Activated T-helper 2 cell treated with anti-CD3 and anti-CD28 coated beads, Interferon-gamma antibody, Interleukin-2, Interleukin-4, amounts not matched to agents 10 μg/mL and 5 μg/mL and 100 μg/mL, durations not matched to agents 14 hours and 24 hours and 36 hours (primary cell): ENCODE results near the gene BMPER. TPM values are rescaled to one million over a fixed set of nuclear protein-coding genes. Genes with fewer than 3 reads are reported as not detected.

Experiments used
- DNase-seq: peaks from one replicate; pipeline ENCODE4 v3.0.0; 2021; ENCODE audit warnings: low spot score
- H3K27ac Mint-ChIP-seq: one replicate; pipeline ENCODE4 v1.8.0; 2021; ENCODE audit warnings: mixed read lengths
- H3K27me3 Mint-ChIP-seq: one replicate; pipeline ENCODE4 v1.8.0; 2021; ENCODE audit warnings: low read depth, mixed read lengths
- H3K36me3 Mint-ChIP-seq: one replicate; pipeline ENCODE4 v1.8.0; 2021; ENCODE audit warnings: low read depth, mixed read lengths
- H3K4me1 Mint-ChIP-seq: one replicate; pipeline ENCODE4 v1.8.0; 2021; ENCODE audit warnings: low read depth, mixed read lengths
- H3K4me3 Mint-ChIP-seq: one replicate; pipeline ENCODE4 v1.8.0; 2021; ENCODE audit warnings: low read depth, mild to moderate bottlenecking, moderate library complexity, mixed read lengths
- H3K9me3 Mint-ChIP-seq: one replicate; pipeline ENCODE4 v1.8.0; 2021; ENCODE audit warnings: mixed read lengths
- intact Hi-C: fragments of 100-400 bp; cut with micrococcal nuclease; formaldehyde crosslinking; loops from one replicate; pipeline ENCODE4 v1.15.1; 2023
- total RNA-seq: library from RNA; stranded (reverse); gene quantifications from 2 replicates; pipeline ENCODE4 v1.2.3, GENCODE V29; 2022

Gene BMPER
- total RNA-seq, 1 donor from 2014 or later: not detected

DNA sequence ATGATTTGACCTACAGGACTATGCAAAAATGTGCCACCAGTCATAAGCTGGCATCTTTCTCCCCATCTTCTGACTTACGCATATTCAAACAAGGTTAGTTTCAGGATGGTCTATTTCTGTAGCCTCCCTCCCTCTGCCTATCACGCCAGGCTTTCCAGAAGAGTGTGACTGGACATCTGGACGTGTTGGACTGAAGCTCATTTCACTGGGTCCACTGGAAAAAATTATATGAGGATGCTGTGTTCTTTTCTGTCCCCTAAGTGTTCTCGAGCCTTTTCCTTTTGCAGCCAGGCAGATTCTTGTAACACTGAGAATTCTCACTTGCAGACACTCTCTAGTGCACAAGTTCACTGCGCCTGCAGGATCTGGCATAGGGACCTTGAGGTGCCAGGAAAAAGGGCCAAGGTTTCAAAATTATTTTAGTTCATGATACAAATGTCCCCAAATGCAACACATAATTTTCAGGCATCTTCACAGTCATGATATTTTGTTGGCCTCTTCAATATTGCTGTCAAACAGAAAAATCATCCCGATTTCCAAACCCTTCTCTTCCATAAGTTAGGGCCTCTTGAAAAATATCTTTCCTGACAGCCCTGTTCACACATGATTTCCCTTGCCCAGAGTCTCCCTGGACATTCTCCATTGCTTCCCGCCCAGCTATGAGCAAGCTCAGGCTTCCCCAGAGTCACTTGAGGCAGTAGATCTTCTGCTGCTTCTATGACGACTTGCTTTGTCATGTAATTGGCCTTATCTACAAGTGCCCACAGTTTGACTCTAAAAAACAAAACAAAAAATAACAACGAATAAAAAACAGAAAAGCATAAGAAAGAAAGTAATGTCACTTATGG lies 170.4 kb downstream of the BMPER start:
- no peak overlapping the region for H3K27ac Mint-ChIP-seq
- DNase-seq: no peak
- H3K4me3 Mint-ChIP-seq: no peak overlapping the region
- H3K4me1 Mint-ChIP-seq: no peaks in the 10 kb centered on the region
- no peaks in the 10 kb centered on the region for H3K27me3 Mint-ChIP-seq
- H3K9me3 Mint-ChIP-seq: no peaks in the 10 kb centered on the region
- intact Hi-C loops: no loop called here
- no peaks in the 10 kb centered on the region for H3K36me3 Mint-ChIP-seq

DNA sequence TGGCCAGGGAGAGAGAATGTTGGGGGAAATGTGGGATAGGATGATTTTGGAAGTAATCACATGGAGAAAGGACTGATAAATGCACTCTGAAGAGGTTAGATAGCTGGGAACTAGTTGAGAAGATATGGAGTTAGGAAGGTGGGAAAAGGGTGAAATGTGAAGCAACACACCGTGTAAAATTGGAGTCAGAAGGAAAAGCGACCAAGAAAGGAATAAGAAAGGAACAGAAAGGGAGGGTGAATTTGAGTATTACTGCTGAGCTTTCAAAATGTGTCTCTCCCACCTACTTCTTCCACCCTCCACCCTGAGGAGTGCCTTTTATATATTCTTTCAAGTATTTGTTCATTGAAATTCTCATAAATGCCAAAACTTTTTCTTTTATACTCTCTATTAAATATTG lies 171.8 kb downstream of the BMPER start:
- Mint-ChIP-seq H3K36me3 (no peaks in the 10 kb centered on the region), H3K27me3 (no peaks in the 10 kb centered on the region), H3K4me3 (no peak overlapping the region), H3K4me1 (no peaks in the 10 kb centered on the region), H3K9me3 (no peaks in the 10 kb centered on the region), H3K27ac (no peak overlapping the region)
- intact Hi-C loops: no loop called here
- DNase-seq: no peak

DNA sequence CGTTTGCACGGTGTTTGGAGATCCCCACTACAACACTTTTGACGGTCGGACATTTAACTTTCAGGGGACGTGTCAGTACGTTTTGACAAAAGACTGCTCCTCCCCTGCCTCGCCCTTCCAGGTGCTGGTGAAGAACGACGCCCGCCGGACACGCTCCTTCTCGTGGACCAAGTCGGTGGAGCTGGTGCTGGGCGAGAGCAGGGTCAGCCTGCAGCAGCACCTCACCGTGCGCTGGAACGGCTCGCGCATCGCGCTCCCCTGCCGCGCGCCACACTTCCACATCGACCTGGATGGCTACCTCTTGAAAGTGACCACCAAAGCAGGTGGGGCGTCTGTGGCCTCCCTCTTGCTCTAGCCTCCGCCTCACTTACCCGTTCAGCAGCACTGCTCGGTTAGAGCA lies 173.5 kb downstream of the BMPER start:
- H3K27me3 Mint-ChIP-seq: no peaks in the 10 kb centered on the region
- intact Hi-C loops: no loop called here
- no peak overlapping the region for H3K27ac Mint-ChIP-seq
- DNase-seq: no peak
- no peak overlapping the region for H3K4me3 Mint-ChIP-seq
- no peaks in the 10 kb centered on the region for H3K36me3 Mint-ChIP-seq
- no peaks in the 10 kb centered on the region for H3K9me3 Mint-ChIP-seq
- no peaks in the 10 kb centered on the region for H3K4me1 Mint-ChIP-seq

- H3K27ac Mint-ChIP-seq: no peak overlapping the region
- H3K36me3 Mint-ChIP-seq: no peaks in the 10 kb centered on the region
- H3K9me3 Mint-ChIP-seq: no peaks in the 10 kb centered on the region
- no peaks in the 10 kb centered on the region for H3K4me1 Mint-ChIP-seq
- intact Hi-C loops: no loop called here
- no peak for DNase-seq
- H3K27me3 Mint-ChIP-seq: no peaks in the 10 kb centered on the region
- no peak overlapping the region for H3K4me3 Mint-ChIP-seq
Observed at GRCh38 chr7:34080513-34080912, 175.2 kb downstream of the BMPER start.

DNA sequence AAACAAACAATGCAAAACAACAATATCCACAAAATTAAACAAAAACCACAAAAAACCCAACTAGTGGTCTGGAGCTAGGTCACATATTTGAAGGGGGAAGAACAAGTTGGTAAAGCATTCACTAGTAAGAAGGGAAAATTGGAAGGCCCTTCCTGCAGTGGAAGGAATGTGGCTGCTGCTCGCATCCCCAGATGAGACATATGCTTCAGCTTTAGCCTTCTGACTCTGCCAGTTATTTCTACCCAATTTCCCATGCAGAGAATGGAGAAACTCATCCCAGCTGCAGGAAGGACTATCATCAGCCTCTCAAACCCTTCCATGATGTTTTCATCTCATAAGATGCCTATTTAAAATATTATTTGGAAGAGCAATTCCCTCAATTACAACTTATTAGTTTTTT lies 176.6 kb downstream of the BMPER start:
- DNase-seq: no peak
- Mint-ChIP-seq H3K27ac (no peak overlapping the region), H3K36me3 (no peaks in the 10 kb centered on the region), H3K9me3 (no peaks in the 10 kb centered on the region), H3K4me3 (no peak overlapping the region), H3K27me3 (no peaks in the 10 kb centered on the region), H3K4me1 (no peaks in the 10 kb centered on the region)
- intact Hi-C loops: no loop called here

- Mint-ChIP-seq H3K36me3 (no peaks in the 10 kb centered on the region), H3K27me3 (no peaks in the 10 kb centered on the region), H3K4me3 (no peak overlapping the region), H3K27ac (no peak overlapping the region), H3K9me3 (no peaks in the 10 kb centered on the region), H3K4me1 (no peaks in the 10 kb centered on the region)
- no peak for DNase-seq
- intact Hi-C loops: no loop called here
Observed at GRCh38 chr7:34083440-34083839, 178.1 kb downstream of the BMPER start.

- no peaks in the 10 kb centered on the region for H3K36me3 Mint-ChIP-seq
Observed at GRCh38 chr7:34084651-34085050, 179.3 kb downstream of the BMPER start.

DNA sequence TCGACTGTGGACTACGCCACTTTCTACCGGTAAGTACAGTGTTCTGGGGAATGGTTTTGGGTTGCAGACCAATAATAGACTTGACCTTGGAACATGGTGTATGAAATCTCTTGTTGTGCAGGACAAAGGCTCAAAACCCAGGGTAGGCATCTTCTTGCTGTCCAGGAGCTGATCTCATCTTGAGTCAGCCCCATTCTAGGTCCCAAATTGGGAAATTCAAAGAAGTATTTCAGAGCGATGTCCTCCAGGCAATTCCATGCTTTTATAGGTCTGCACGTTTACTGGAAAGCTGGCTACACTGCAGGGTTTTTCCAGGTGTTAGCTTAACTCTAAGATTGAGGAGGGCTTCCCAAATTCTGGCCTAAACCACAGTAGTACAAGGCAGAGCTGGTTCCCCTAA lies 180.7 kb downstream of the BMPER start:
- no peaks in the 10 kb centered on the region for H3K36me3 Mint-ChIP-seq
- no peak for DNase-seq
- no peaks in the 10 kb centered on the region for H3K27me3 Mint-ChIP-seq
- H3K9me3 Mint-ChIP-seq: no peaks in the 10 kb centered on the region
- H3K4me1 Mint-ChIP-seq: no peaks in the 10 kb centered on the region
- H3K27ac Mint-ChIP-seq: no peak overlapping the region
- H3K4me3 Mint-ChIP-seq: no peak overlapping the region
- intact Hi-C loops: no loop called here

More at GRCh38 chr7:34084651-34085050, 179.3 kb downstream of the BMPER start:
- H3K9me3 Mint-ChIP-seq: no peaks in the 10 kb centered on the region
- no peaks in the 10 kb centered on the region for H3K4me1 Mint-ChIP-seq
- no peaks in the 10 kb centered on the region for H3K27me3 Mint-ChIP-seq
- H3K4me3 Mint-ChIP-seq: no peak overlapping the region
- no peak overlapping the region for H3K27ac Mint-ChIP-seq
- DNase-seq: no peak
- intact Hi-C loops: no loop called here

GRCh38 chr7:34086981-34087380 lies 181.6 kb downstream of the BMPER start:
- Mint-ChIP-seq H3K4me1 (no peaks in the 10 kb centered on the region), H3K4me3 (no peak overlapping the region), H3K9me3 (no peaks in the 10 kb centered on the region), H3K27ac (no peak overlapping the region), H3K36me3 (no peaks in the 10 kb centered on the region), H3K27me3 (no peaks in the 10 kb centered on the region)
- intact Hi-C loops: no loop called here
- DNase-seq: no peak

DNA sequence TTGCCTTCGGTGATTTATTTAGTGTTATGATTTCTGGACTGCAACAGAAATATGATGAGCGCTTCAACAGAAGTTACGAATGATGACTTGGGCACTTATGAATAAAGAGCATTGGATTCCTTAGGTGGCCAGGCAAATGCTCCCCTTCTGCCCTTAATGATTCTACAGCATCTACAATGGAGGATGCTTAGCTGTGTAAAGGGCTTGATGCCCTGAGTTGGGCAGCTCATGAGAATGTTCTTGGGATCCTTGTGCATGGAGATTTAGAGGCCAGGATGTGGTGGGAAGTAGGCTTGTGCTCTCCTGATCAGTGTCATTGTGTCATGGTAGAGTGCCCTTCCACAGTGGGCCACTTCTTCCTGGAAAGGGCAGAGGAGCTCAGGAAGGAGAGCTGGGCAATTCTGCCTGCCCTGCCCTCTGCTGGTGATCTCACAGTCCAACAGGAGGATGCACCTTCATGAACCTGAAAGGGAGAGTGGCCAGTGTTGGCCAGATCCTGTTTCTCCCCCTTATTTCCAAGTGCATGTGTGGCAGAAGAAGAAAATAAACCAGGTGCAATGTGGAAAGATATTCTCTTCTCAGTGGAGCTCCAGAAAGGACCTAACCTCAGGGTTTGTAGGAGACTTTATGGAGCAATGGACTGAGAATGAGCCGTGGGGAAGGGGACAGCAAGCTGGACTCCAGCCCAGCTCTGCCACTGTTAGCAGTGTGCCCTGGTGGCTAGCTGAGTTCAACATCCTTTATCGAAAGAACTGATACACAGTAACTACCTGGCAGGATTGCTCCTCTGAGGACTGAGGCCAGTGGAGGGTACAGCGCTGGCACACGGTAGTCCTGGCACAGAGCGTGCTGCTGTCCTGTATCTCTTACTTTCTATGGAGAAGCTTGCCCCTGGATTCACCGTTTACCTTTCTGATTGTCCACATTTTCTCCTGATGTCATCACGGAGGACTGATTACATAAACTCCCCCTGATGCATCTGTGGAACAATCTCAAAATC lies 182.9 kb downstream of the BMPER start:
- DNase-seq: no peak
- Mint-ChIP-seq H3K27me3 (no peaks in the 10 kb centered on the region), H3K27ac (no peak overlapping the region), H3K4me1 (no peaks in the 10 kb centered on the region), H3K4me3 (no peak overlapping the region), H3K36me3 (no peaks in the 10 kb centered on the region), H3K9me3 (no peaks in the 10 kb centered on the region)
- intact Hi-C loops: no loop called here

- no peaks in the 10 kb centered on the region for H3K9me3 Mint-ChIP-seq
- DNase-seq: no peak
- no peaks in the 10 kb centered on the region for H3K36me3 Mint-ChIP-seq
- no peaks in the 10 kb centered on the region for H3K27me3 Mint-ChIP-seq
- no peak overlapping the region for H3K27ac Mint-ChIP-seq
- intact Hi-C loops: no loop called here
- H3K4me1 Mint-ChIP-seq: no peaks in the 10 kb centered on the region
- no peak overlapping the region for H3K4me3 Mint-ChIP-seq
Observed at GRCh38 chr7:34090816-34091215, 185.5 kb downstream of the BMPER start.

DNA sequence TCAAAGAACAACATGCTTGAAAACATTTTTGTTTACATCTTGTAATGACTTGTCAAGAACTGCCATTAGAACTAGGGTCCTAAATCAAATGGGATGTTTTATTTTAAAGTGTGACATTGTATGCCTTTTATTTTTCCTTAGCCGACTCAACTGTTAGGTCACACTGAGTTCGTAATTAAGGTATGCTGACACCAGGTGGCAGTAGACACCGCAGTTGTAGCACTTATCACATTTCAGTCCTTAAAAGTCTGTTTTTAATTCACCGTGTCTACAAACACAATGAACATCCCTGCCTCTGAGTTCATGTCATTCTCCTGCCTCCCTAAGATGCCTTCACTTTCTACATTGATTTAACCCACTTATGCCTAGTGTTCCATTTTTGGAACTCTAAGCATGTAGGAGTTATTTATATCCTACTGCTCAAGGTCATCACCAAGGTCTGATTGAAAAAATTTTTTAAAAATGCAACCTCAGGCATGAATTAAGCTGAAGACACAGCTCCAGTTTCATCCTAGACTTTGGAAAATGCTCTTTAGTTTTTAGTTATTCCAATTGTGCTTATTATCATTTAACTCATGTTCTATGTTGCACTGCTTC lies 186.1 kb downstream of the BMPER start:
- no peak overlapping the region for H3K27ac Mint-ChIP-seq
- no peaks in the 10 kb centered on the region for H3K36me3 Mint-ChIP-seq
- DNase-seq: no peak
- H3K9me3 Mint-ChIP-seq: no peaks in the 10 kb centered on the region
- H3K27me3 Mint-ChIP-seq: no peaks in the 10 kb centered on the region
- H3K4me3 Mint-ChIP-seq: no peak overlapping the region
- H3K4me1 Mint-ChIP-seq: no peaks in the 10 kb centered on the region
- intact Hi-C loops: no loop called here

DNA sequence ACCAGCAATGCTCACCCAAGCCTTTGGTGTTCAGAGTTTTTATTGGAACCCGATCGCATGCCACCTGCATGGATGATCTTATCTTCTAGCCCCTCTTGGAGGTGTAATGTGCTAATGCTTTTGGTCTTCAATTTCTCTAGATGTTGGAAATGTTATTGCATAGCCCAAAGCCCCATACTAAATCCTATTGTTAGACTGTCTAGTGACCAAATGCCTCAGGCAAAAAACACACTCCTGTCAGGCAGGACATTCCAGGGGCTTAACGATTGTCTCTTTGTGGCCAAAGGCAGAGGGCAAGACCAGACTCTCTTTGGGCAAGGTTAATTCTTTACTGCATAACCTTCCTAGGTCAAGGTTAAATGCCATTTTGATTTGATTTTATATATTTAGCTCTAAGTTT lies 187.9 kb downstream of the BMPER start:
- H3K27me3 Mint-ChIP-seq: no peaks in the 10 kb centered on the region
- H3K4me3 Mint-ChIP-seq: no peak overlapping the region
- no peaks in the 10 kb centered on the region for H3K36me3 Mint-ChIP-seq
- intact Hi-C loops: no loop called here
- H3K27ac Mint-ChIP-seq: no peak overlapping the region
- no peak for DNase-seq
- H3K4me1 Mint-ChIP-seq: no peaks in the 10 kb centered on the region
- H3K9me3 Mint-ChIP-seq: no peaks in the 10 kb centered on the region
